H4 (cell line): ENCODE data around the gene ARHGAP25. TPM values are rescaled to one million over a fixed set of nuclear protein-coding genes. Genes with fewer than 3 reads are reported as not detected.
A peak's percentile ranks its signal among the peaks of the same experiment; 100 is the strongest.

Experiments used
- DNase-seq: peaks from one replicate; pipeline ENCODE4 v3.0.0-alpha.2; 2015; ENCODE audit warnings: low spot score
- total RNA-seq: library from RNA; depleted of rRNA; stranded (reverse); fragments of >200 nt; shearing (Covaris generic); gene quantifications from 2 replicates; pipeline ENCODE4 v1.2.3, GENCODE V29; 2014; rRNA removed

Gene ARHGAP25
- total RNA-seq, result 0.49 and 0.56 TPM in 2 replicates

- DNase-seq, result no peak
These were observed at the start of gene ARHGAP25 for GRCh38 chr2:68734688-68735525. Gene ARHGAP25, plus strand, starts transcription at chr2:68734811. Its CDS starts 389 bp downstream, at chr2:68735200.

- no peak for DNase-seq
These were observed 48.4 kb upstream of the ARHGAP25 start for GRCh38 chr2:68686178-68686577.

GRCh38 chr2:68687018-68687417, 47.6 kb upstream of the ARHGAP25 start:
- DNase-seq, result no peak

- no peak for DNase-seq
These were observed 44.8 kb upstream of the ARHGAP25 start for GRCh38 chr2:68689553-68690537.

- DNase-seq, result no peak
These were observed 43.8 kb upstream of the ARHGAP25 start for GRCh38 chr2:68690851-68691250.

- DNase-seq, result no peak
These were observed 42.1 kb upstream of the ARHGAP25 start for GRCh38 chr2:68692511-68692910.

- no peak for DNase-seq
These were observed 40.7 kb upstream of the ARHGAP25 start for GRCh38 chr2:68693951-68694350.

- DNase-seq, result no peak
These were observed 38.6 kb upstream of the ARHGAP25 start for GRCh38 chr2:68695971-68696370.

- no peak for DNase-seq
These were observed 38.1 kb upstream of the ARHGAP25 start for GRCh38 chr2:68696554-68696953.

- no peak for DNase-seq
These were observed 35.8 kb upstream of the ARHGAP25 start for GRCh38 chr2:68698567-68699377.

- DNase-seq, result no peak
These were observed 34.1 kb upstream of the ARHGAP25 start for GRCh38 chr2:68700560-68700959.

- DNase-seq, result no peak
These were observed 28.0 kb upstream of the ARHGAP25 start for GRCh38 chr2:68706637-68707036.

- DNase-seq, result no peak
These were observed 26.0 kb upstream of the ARHGAP25 start for GRCh38 chr2:68708629-68709028.

GRCh38 chr2:68709421-68709911, 25.1 kb upstream of the ARHGAP25 start:
- DNase-seq, result peak; percentile 57

GRCh38 chr2:68710336-68710735, 24.3 kb upstream of the ARHGAP25 start:
- DNase-seq, result no peak

- no peak for DNase-seq
These were observed 23.9 kb upstream of the ARHGAP25 start for GRCh38 chr2:68710756-68711155.

- DNase-seq, result no peak
These were observed 19.7 kb upstream of the ARHGAP25 start for GRCh38 chr2:68714866-68715265.

- peak; percentile 71 for DNase-seq
These were observed 19.1 kb upstream of the ARHGAP25 start for GRCh38 chr2:68715353-68716041.

GRCh38 chr2:68716604-68717304, 17.9 kb upstream of the ARHGAP25 start:
- DNase-seq, result no peak

- no peak for DNase-seq
These were observed 17.3 kb upstream of the ARHGAP25 start for GRCh38 chr2:68717305-68717661.
